ENCODE data around the gene SAP30. TPM values are rescaled to one million over a fixed set of nuclear protein-coding genes. Genes with fewer than 3 reads are reported as not detected.

Gene SAP30
- total and polyA plus RNA-seq, 2 of the 4 experiments (the other 2 are of a cell fraction): 3.8 to 11.7 TPM

- H3K23ac ChIP-seq (ENCODE audit: low read depth, low read length): no peak overlapping the region
- ATAC-seq (ENCODE audit: low read depth) (no peak), DNase-seq (no peak)
- H2BK20ac ChIP-seq (ENCODE audit: low read depth, low read length): no peak overlapping the region
- no peak overlapping the region for H2AFZ ChIP-seq (replicated peaks; ENCODE audit: low read length, poor library complexity)
- dilution Hi-C loops (cut with HindIII; ENCODE audit: low sequenced_read_pairs, unreplicated experiment) (no loop called here), intact Hi-C loops (cut with micrococcal nuclease) (no loop called here), in situ Hi-C loops (cut with MboI; ENCODE audit: low sequenced_read_pairs) (loop anchor here (5.0 kb wide), 1 partner anchor 97 kb away; no protein-coding TSS in a partner anchor)
- CTCF ChIA-PET: interaction anchor here (0.6 kb wide), 1 partner anchor 410 kb away, joined by 7 read pairs; no protein-coding TSS in a partner anchor
- H4K8ac ChIP-seq (ENCODE audit: low read depth in 2 of 2, low read length in 2 of 2): no peak overlapping the region
- no peak overlapping the region for H2BK120ac ChIP-seq (ENCODE audit: low read depth, low read length)
- H3K27me3 ChIP-seq (ENCODE audit: control insufficient read depth, insufficient read depth, low read length): no peaks in the 10 kb centered on the region
- no peaks in the 10 kb centered on the region for H3K36me3 ChIP-seq (ENCODE audit: control insufficient read depth, insufficient read depth, low read length)
- H2AK5ac ChIP-seq (ENCODE audit: low read depth, low read length): no peak overlapping the region
- POLR2A ChIA-PET (ENCODE audit: unreplicated experiment): no interaction called here
- no peak overlapping the region for H4K5ac ChIP-seq (ENCODE audit: low read depth, low read length)
- H3K9me1 ChIP-seq (ENCODE audit: insufficient read depth, low read length): no peaks in the 10 kb centered on the region; the same call in 1 of the 2 replicates
- no peak overlapping the region for H4K91ac ChIP-seq (ENCODE audit: insufficient read depth, low read depth, low read length)
- H3K4me2 ChIP-seq (ENCODE audit: low read depth, low read length): no peak overlapping the region
- TF ChIP-seq CTCF (conservative IDR thresholded peaks at IDR 0.05; ENCODE audit: low read depth, low read length) (no peak), CHD1 (IDR thresholded peaks at IDR 0.05; ENCODE audit: low read depth, low read length) (no peak), POLR2A (IDR thresholded peaks at IDR 0.05; ENCODE audit: low read depth, low read length) (no peak), RAD21 (IDR thresholded peaks at IDR 0.05; ENCODE audit: low read length) (no peak), USF2 (IDR thresholded peaks at IDR 0.05; ENCODE audit: low read depth, low read length) (no peak), MAFK (IDR thresholded peaks at IDR 0.05; ENCODE audit: low read depth, low read length) (no peak), ELK1 (IDR thresholded peaks at IDR 0.05; ENCODE audit: borderline replicate concordance, low read depth, low read length) (no peak), NFE2L2 (IDR thresholded peaks at IDR 0.05; ENCODE audit: low read depth, low read length) (no peak), CEBPB (IDR thresholded peaks at IDR 0.05; ENCODE audit: low read depth, low read length) (no peak), MXI1 (IDR thresholded peaks at IDR 0.05; ENCODE audit: borderline replicate concordance, low read depth, low read length) (no peak), FOS (IDR thresholded peaks at IDR 0.05; ENCODE audit: low read depth, low read length) (no peak), SMC3 (IDR thresholded peaks at IDR 0.05; ENCODE audit: low read depth, low read length) (no peak), BHLHE40 (IDR thresholded peaks at IDR 0.05; ENCODE audit: low read depth, low read length) (no peak), MAZ (IDR thresholded peaks at IDR 0.05; ENCODE audit: borderline replicate concordance, low read depth, low read length) (no peak), RCOR1 (IDR thresholded peaks at IDR 0.05; ENCODE audit: insufficient replicate concordance, low read length) (no peak), RFX5 (IDR thresholded peaks at IDR 0.05; ENCODE audit: low read depth, low read length) (no peak)
- H3K4ac ChIP-seq (ENCODE audit: low read depth, low read length): no peak overlapping the region
- H3K4me3 ChIP-seq (ENCODE audit: insufficient read depth, low read depth, low read length): no peak overlapping the region
- no peak overlapping the region for H3K27ac ChIP-seq (ENCODE audit: insufficient read depth, low read length)
- no peak overlapping the region for H3K56ac ChIP-seq (ENCODE audit: extremely low read depth, insufficient read depth, low read length)
- H3K18ac ChIP-seq (ENCODE audit: low read depth, low read length): no peak overlapping the region
- H2AK9ac ChIP-seq (replicated peaks; ENCODE audit: low read depth, low read length, poor library complexity): no peak overlapping the region
- no CpG with 5 or more reads among the region's 3 CpGs for WGBS, 2 experiments (ENCODE audit: extremely low coverage in 2 of 2, insufficient read length in 1 of 2)
- H3K14ac ChIP-seq (replicated peaks; ENCODE audit: low read depth, low read length): no peak overlapping the region
- H2BK5ac ChIP-seq (ENCODE audit: low read depth, low read length, poor library complexity, severe bottlenecking): no peak overlapping the region
- H3K9me3 ChIP-seq (ENCODE audit: control insufficient read depth, insufficient read depth, low read length): no peaks in the 10 kb centered on the region
- H3K4me1 ChIP-seq (ENCODE audit: control insufficient read depth, insufficient read depth, low read length): no peaks in the 10 kb centered on the region
- no TSS peak for BruUV-seq (replicated peaks)
- H2BK15ac ChIP-seq (ENCODE audit: low read depth, low read length): no peak overlapping the region
- no peaks in the 10 kb centered on the region for H4K20me1 ChIP-seq (ENCODE audit: insufficient read depth, low read length)
- H3K79me1 ChIP-seq (ENCODE audit: low read depth in 1 of 2, low read length in 2 of 2): no peaks in the 10 kb centered on the region
- no peak overlapping the region for H3K9ac ChIP-seq (ENCODE audit: low read depth, low read length)
These were observed 43.7 kb downstream of the SAP30 start for GRCh38 chr4:173414456-173414855.
